NB4 (cell line): ENCODE measurements around the gene RHOV.
A peak's percentile ranks its signal among the peaks of the same experiment; 100 is the strongest.

Experiments
- DNase-seq: peaks from one replicate; pipeline ENCODE4 v3.0.0; 2010; ENCODE audit warnings: low read depth
- H3K4me3 ChIP-seq: one replicate; pipeline ENCODE4 v1.5.1; 2011; ENCODE audit warnings: mild to moderate bottlenecking, low read depth, low read length, moderate library complexity
- MYC ChIP-seq: IDR thresholded peaks from 2 replicates; pipeline ENCODE4 v1.6.1; 2011; ENCODE audit warnings: low read depth, low read length
- POLR2A ChIP-seq: IDR thresholded peaks from 2 replicates; pipeline ENCODE4 v1.6.1; 2011; ENCODE audit warnings: mild to moderate bottlenecking; ENCODE audit not compliant: insufficient read length; ENCODE audit errors: extremely low read depth
- TF ChIP-seq, protein P1 (sequence below): IDR thresholded peaks from one replicate; pipeline ENCODE4 v1.5.1; 2012; ENCODE audit warnings: low read depth, low read length
- TF ChIP-seq, protein P2 (sequence below): IDR thresholded peaks from 2 replicates; pipeline ENCODE4 v1.6.1; 2011; ENCODE audit warnings: low read depth, low read length

The RHOV gene, protein sequence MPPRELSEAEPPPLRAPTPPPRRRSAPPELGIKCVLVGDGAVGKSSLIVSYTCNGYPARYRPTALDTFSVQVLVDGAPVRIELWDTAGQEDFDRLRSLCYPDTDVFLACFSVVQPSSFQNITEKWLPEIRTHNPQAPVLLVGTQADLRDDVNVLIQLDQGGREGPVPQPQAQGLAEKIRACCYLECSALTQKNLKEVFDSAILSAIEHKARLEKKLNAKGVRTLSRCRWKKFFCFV

GRCh38 chr15:40873694-40874561 lies at the start of gene RHOV:
Gene RHOV (minus strand): TSS chr15:40874234. CDS start chr15:40874139, 95 bp downstream.
- peak; percentile 79 for DNase-seq

GRCh38 chr15:40923551-40923950 lies 49.5 kb upstream of the RHOV start:
- DNase-seq: no peak

More at GRCh38 chr15:40873694-40874561, at the start of gene RHOV:
- TF ChIP-seq POLR2A: peak; percentile 45
- TF ChIP-seq, protein P1, sequence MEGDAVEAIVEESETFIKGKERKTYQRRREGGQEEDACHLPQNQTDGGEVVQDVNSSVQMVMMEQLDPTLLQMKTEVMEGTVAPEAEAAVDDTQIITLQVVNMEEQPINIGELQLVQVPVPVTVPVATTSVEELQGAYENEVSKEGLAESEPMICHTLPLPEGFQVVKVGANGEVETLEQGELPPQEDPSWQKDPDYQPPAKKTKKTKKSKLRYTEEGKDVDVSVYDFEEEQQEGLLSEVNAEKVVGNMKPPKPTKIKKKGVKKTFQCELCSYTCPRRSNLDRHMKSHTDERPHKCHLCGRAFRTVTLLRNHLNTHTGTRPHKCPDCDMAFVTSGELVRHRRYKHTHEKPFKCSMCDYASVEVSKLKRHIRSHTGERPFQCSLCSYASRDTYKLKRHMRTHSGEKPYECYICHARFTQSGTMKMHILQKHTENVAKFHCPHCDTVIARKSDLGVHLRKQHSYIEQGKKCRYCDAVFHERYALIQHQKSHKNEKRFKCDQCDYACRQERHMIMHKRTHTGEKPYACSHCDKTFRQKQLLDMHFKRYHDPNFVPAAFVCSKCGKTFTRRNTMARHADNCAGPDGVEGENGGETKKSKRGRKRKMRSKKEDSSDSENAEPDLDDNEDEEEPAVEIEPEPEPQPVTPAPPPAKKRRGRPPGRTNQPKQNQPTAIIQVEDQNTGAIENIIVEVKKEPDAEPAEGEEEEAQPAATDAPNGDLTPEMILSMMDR: peak; percentile 25
- TF ChIP-seq, protein P2, sequence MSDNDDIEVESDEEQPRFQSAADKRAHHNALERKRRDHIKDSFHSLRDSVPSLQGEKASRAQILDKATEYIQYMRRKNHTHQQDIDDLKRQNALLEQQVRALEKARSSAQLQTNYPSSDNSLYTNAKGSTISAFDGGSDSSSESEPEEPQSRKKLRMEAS: peak; percentile 66
- TF ChIP-seq MYC: peak; percentile 77
- peak within 1 kb of the TSS; percentile 47 for H3K4me3 ChIP-seq

GRCh38 chr15:40922608-40923005 lies 48.6 kb upstream of the RHOV start:
- DNase-seq: no peak
- TF ChIP-seq, protein P1: no peak
- no peak for TF ChIP-seq MYC
- TF ChIP-seq POLR2A: no peak
- TF ChIP-seq, protein P2: no peak
- no peak overlapping the region for H3K4me3 ChIP-seq

More at GRCh38 chr15:40923551-40923950, 49.5 kb upstream of the RHOV start:
- TF ChIP-seq, protein P1: no peak
- no peak for TF ChIP-seq MYC
- TF ChIP-seq, protein P2: no peak
- TF ChIP-seq POLR2A: no peak
- no peak overlapping the region for H3K4me3 ChIP-seq

DNA sequence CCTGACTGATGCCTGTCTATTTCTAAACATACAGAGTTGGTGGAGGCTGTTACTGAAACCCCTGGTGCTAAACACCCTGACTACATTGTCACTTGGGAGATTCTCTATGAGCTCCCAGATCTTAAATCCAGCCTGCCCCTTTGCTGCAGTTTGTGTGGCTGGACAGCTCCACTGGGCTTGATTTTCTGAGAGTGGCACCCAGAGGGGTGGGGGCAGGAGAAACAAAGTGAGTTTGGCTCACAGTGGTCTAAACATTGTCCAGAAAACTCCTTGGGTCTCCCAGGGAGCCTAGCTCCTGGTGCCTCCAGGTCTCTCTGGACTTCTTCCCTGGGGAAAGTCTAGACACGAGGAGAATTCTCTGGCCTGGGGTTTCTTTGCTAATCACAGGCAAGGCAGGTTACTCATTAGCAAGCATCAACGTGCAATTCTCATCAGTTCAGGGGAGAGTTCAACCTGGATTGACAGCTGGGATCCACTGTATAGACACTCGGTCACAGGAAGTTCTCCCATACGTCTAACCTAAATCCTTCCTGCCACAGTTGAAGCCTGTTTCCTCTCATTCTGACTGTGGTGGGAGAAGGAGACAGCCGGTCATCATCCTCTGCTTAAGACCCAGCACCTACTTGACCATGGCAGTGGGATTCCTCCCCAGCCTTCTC lies 48.0 kb upstream of the RHOV start:
- TF ChIP-seq, protein P1: no peak
- TF ChIP-seq MYC: no peak
- no peak for TF ChIP-seq POLR2A
- TF ChIP-seq, protein P2: no peak
- no peak overlapping the region for H3K4me3 ChIP-seq
- no peak for DNase-seq

GRCh38 chr15:40918799-40919392 lies 44.9 kb upstream of the RHOV start:
- TF ChIP-seq MYC: no peak
- no peak for TF ChIP-seq POLR2A
- TF ChIP-seq, protein P1: no peak
- TF ChIP-seq, protein P2: no peak
- DNase-seq: no peak

More at GRCh38 chr15:40918799-40919392, 44.9 kb upstream of the RHOV start:
- no peak overlapping the region for H3K4me3 ChIP-seq
